EH (cell line): Measurements from ENCODE around the gene INO80C.

Experiments used
- DNase-seq: peaks from one replicate; pipeline ENCODE4 v3.0.0-alpha.2; 2015; ENCODE audit warnings: low read depth

INO80C gene

GRCh38 chr18:35430721-35431373 is 66.9 kb downstream of the INO80C start:
- DNase-seq, result no peak

DNA sequence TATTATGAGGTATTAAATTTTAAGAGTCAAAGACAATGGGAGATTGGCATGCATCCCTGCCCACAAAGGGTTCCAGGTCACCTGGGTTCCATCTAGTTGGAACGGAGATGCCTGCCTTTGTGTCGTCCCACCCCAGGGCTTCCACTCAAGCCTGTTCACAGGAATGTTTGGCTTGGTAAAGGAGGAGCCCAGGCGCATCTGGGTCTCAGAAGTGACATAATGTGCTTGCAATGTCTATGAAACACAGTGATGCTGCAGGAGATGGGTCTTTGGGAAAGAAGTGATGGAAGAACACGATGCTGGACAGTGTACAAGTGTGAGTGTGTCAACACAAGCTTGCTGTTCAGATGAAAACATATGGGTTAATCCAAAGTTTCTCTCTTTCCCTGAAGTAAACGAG is 71.0 kb downstream of the INO80C start:
- DNase-seq, result no peak

- no peak for DNase-seq
These were observed 73.4 kb downstream of the INO80C start for GRCh38 chr18:35424356-35424755.

DNA sequence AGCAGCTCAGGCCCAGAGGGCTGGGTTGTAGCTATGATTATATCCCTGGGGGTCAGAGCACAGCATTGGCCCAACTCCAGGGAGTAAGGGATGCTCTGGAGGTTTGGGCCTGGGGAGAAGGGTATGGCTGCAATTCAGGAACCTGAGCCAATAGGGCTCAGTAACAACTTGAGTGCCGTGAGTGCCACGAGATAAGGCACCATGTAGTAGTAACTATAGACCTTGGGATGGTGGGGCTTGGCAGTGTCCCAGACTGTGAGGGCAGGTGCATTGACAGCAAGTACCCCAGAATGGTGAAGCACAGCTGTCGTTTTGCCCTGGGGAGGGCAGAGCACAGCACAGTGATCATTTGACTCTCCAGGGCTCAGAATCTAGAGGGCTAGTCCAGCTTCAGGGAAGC is 75.5 kb downstream of the INO80C start:
- no peak for DNase-seq

GRCh38 chr18:35418610-35419009 is 79.2 kb downstream of the INO80C start:
- DNase-seq, result no peak
